SK-N-SH (cell line): Measurements from ENCODE around the gene MTCL3.

ENCODE experiments used
- CTCF ChIA-PET: fragments of 300-600, 350-600 bp; formaldehyde crosslinking; extraction: SDS; loops from one replicate; lab custom pipeline; 2021; lab: Yijun Ruan, JAX
- POLR2A ChIA-PET: fragments of 350-600 bp; sonication (Branson Sonifier 250); formaldehyde crosslinking; extraction: SDS; loops from one replicate; lab custom pipeline; 2020; ENCODE audit warnings: antibody characterized with exemption, inconsistent platforms; lab: Yijun Ruan, JAX
- DNase-seq: peaks from one replicate; pipeline ENCODE4 v3.0.0; 2012
- H2AFZ ChIP-seq: fragments of 200-600 bp; sonication (generic); 2 replicates; pipeline ENCODE4 v1.8.1; 2016; ENCODE audit warnings: antibody characterized with exemption, mild to moderate bottlenecking, low read depth
- H3F3A ChIP-seq: fragments of 200-600 bp; sonication (generic); replicated peaks from 2 replicates; pipeline ENCODE3; 2016; ENCODE audit warnings: antibody characterized with exemption, mild to moderate bottlenecking; ENCODE audit not compliant: insufficient read depth
- H3K27ac ChIP-seq, 2 experiments: fragments of 200-500 bp in 1 of 2; fragments of 200-600 bp in 1 of 2; sonication (Bioruptor generic) in 1 of 2; sonication (generic), shearing (Covaris generic) in 1 of 2; 2 replicates each; pipeline versions ENCODE4 v1.5.1 to v1.6.1; 2014 to 2016; ENCODE audit warnings: low read depth in 2 of 2, inconsistent platforms in 1 of 2, low read length in 1 of 2, mild to moderate bottlenecking in 1 of 2, mixed read lengths in 1 of 2
- H3K27me3 ChIP-seq: fragments of 200-600 bp; sonication (generic), shearing (Covaris generic); 2 replicates; pipeline ENCODE4 v1.6.1; 2016; ENCODE audit warnings: mixed run types; ENCODE audit not compliant: insufficient read depth
- H3K36me3 ChIP-seq, 2 experiments: fragments of 200-500 bp in 1 of 2; fragments of 200-600 bp in 1 of 2; sonication (Bioruptor generic) in 1 of 2; sonication (generic) in 1 of 2; replicated peaks in 1 of 2; 2 replicates each; pipeline versions ENCODE3 to v1.5.1; 2014 to 2016; ENCODE audit warnings: low read length in 1 of 2, mild to moderate bottlenecking in 1 of 2; ENCODE audit not compliant: insufficient read depth in 2 of 2, control insufficient read depth in 1 of 2
- H3K4me1 ChIP-seq, 2 experiments: fragments of 200-500 bp in 1 of 2; fragments of 200-600 bp in 1 of 2; sonication (Bioruptor generic) in 1 of 2; sonication (generic), shearing (Covaris generic) in 1 of 2; 2 replicates each; pipeline versions ENCODE4 v1.5.1 to v1.6.1; 2014 to 2016; ENCODE audit warnings: low read depth in 1 of 2, low read length in 1 of 2, mixed run types in 1 of 2; ENCODE audit not compliant: insufficient read depth in 2 of 2, control insufficient read depth in 1 of 2
- H3K4me2 ChIP-seq: fragments of 200-600 bp; sonication (generic), shearing (Covaris generic); 2 replicates; pipeline ENCODE4 v1.6.1; 2017; ENCODE audit warnings: mixed run types
- H3K4me3 ChIP-seq, 2 experiments: fragments of 200-500 bp in 1 of 2; fragments of 200-600 bp in 1 of 2; sonication (Bioruptor generic) in 1 of 2; sonication (generic), shearing (Covaris generic) in 1 of 2; 2 replicates each; pipeline versions ENCODE4 v1.5.1 to v1.8.1; 2014 to 2016; ENCODE audit warnings: low read depth in 2 of 2, inconsistent platforms in 1 of 2, low read length in 1 of 2, mild to moderate bottlenecking in 1 of 2, mixed read lengths in 1 of 2, moderate library complexity in 1 of 2
- H3K79me2 ChIP-seq: fragments of 200-600 bp; sonication (generic); 2 replicates; pipeline ENCODE4 v1.8.1; 2017; ENCODE audit warnings: mild to moderate bottlenecking; ENCODE audit not compliant: insufficient read depth
- H3K9ac ChIP-seq: fragments of 200-600 bp; sonication (generic); 2 replicates; pipeline ENCODE4 v1.6.1; 2017; ENCODE audit warnings: mixed run types
- H3K9me2 ChIP-seq: fragments of 200-600 bp; sonication (generic); 2 replicates; pipeline ENCODE4 v1.6.1; 2017; ENCODE audit warnings: mixed run types
- H3K9me3 ChIP-seq: fragments of 200-600 bp; sonication (generic); 2 replicates; pipeline ENCODE4 v1.6.1; 2017; ENCODE audit warnings: mixed run types, mild to moderate bottlenecking, moderate library complexity
- H4K20me1 ChIP-seq: fragments of 200-600 bp; sonication (generic); 2 replicates; pipeline ENCODE4 v1.6.1; 2017; ENCODE audit warnings: mild to moderate bottlenecking, mixed run types; ENCODE audit not compliant: insufficient read depth
- CHD2 ChIP-seq: fragments of 150-350 bp; IDR thresholded peaks from 2 replicates; pipeline ENCODE4 v1.6.1; 2018; ENCODE audit warnings: low read length; ENCODE audit not compliant: partially characterized antibody
- GABPA ChIP-seq: IDR thresholded peaks from 2 replicates; pipeline ENCODE4 v1.4.0; 2012; ENCODE audit warnings: low read depth, mild to moderate bottlenecking
- MEF2A ChIP-seq: IDR thresholded peaks from 2 replicates; pipeline ENCODE4 v1.4.0; 2012; ENCODE audit warnings: low read depth, borderline replicate concordance
- POLR2AphosphoS5 ChIP-seq: IDR thresholded peaks from 2 replicates; pipeline ENCODE4 v1.6.1; 2012; ENCODE audit warnings: low read depth, low read length
- RFX5 ChIP-seq: IDR thresholded peaks from 2 replicates; pipeline ENCODE4 v1.6.1; 2012; ENCODE audit warnings: mild to moderate bottlenecking, improper control_type of control experiment, low read length
- WGBS: methylation state at CpG from one replicate; pipeline ENCODE4 v1.1.6; 2017; ENCODE audit warnings: low lambda C conversion rate; 5-methylcytosine and 5-hydroxymethylcytosine counted together
- TF ChIP-seq, protein P1 (sequence below): IDR thresholded peaks from 2 replicates; pipeline ENCODE4 v1.6.1; 2012; ENCODE audit warnings: mild to moderate bottlenecking, low read depth, low read length, moderate library complexity
- TF ChIP-seq, protein P2 (sequence below): fragments of 200-600 bp; sonication (generic); IDR thresholded peaks from 2 replicates; pipeline ENCODE4 v1.6.1; 2017; ENCODE audit warnings: antibody characterized with exemption, mild to moderate bottlenecking, moderate library complexity
- TF ChIP-seq, protein P3 (sequence below): IDR thresholded peaks from 2 replicates; pipeline ENCODE4 v1.4.0; 2012; ENCODE audit warnings: low read depth, borderline replicate concordance

Gene MTCL3

DNA sequence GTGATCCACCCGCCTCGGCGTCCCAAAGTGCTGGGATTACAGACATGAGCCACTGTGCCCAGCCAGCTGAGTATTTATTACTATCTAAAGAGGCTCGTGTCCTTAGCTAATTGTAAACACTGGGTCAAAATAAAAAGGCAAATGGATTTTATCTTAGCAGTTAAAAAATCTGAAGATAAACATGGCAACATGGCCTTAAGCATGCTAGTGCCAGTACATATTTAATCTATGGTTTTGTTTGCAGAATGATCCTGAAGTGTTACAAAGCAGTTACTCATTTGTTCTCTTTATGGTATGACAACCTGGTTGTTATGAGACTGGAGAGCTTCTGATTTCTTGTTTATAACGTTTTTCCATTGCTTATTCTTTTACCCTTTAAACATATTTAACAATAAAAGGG is 56.1 kb downstream of the MTCL3 start:
- Histone ChIP-seq H3K27me3 (no peaks in the 10 kb centered on the region), H3K9me3 (no peaks in the 10 kb centered on the region), H3K27ac (no peak overlapping the region), H3K4me2 (no peak overlapping the region), H4K20me1 (peaks cover 4% of the 10 kb centered on the region), H2AFZ (no peak overlapping the region), H3K4me1 (peaks cover 0 to 4% of the 10 kb centered on the region in 2 experiments; a peak in 1 of 4 replicates), H3K9me2 (no peaks in the 10 kb centered on the region), H3K9ac (no peak overlapping the region), H3K36me3 (peaks cover 0 to 10% of the 10 kb centered on the region in 2 experiments), H3K79me2 (no peaks in the 10 kb centered on the region), H3F3A (peaks cover 10% of the 10 kb centered on the region), H3K4me3 (no peak overlapping the region)
- DNase-seq, result no peak
- ChIA-PET CTCF (interaction anchor here (0.8 to 7.5 kb wide), 6 partner anchors 53 to 161 kb away, joined by 3 to 67 read pairs (median 8); no protein-coding TSS in a partner anchor), POLR2A (interaction anchor here (1.0 kb wide), 1 partner anchor 57 kb away, joined by 3 read pairs; the partner anchor contains the start of gene MTCL3)
- TF ChIP-seq GABPA (no peak), POLR2AphosphoS5 (no peak), RFX5 (no peak), CHD2 (no peak), MEF2A (no peak)
- TF ChIP-seq, protein P1, sequence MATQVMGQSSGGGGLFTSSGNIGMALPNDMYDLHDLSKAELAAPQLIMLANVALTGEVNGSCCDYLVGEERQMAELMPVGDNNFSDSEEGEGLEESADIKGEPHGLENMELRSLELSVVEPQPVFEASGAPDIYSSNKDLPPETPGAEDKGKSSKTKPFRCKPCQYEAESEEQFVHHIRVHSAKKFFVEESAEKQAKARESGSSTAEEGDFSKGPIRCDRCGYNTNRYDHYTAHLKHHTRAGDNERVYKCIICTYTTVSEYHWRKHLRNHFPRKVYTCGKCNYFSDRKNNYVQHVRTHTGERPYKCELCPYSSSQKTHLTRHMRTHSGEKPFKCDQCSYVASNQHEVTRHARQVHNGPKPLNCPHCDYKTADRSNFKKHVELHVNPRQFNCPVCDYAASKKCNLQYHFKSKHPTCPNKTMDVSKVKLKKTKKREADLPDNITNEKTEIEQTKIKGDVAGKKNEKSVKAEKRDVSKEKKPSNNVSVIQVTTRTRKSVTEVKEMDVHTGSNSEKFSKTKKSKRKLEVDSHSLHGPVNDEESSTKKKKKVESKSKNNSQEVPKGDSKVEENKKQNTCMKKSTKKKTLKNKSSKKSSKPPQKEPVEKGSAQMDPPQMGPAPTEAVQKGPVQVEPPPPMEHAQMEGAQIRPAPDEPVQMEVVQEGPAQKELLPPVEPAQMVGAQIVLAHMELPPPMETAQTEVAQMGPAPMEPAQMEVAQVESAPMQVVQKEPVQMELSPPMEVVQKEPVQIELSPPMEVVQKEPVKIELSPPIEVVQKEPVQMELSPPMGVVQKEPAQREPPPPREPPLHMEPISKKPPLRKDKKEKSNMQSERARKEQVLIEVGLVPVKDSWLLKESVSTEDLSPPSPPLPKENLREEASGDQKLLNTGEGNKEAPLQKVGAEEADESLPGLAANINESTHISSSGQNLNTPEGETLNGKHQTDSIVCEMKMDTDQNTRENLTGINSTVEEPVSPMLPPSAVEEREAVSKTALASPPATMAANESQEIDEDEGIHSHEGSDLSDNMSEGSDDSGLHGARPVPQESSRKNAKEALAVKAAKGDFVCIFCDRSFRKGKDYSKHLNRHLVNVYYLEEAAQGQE, result no peak
- 69% methylated on average over 2 of the region's 5 CpGs for WGBS

DNA sequence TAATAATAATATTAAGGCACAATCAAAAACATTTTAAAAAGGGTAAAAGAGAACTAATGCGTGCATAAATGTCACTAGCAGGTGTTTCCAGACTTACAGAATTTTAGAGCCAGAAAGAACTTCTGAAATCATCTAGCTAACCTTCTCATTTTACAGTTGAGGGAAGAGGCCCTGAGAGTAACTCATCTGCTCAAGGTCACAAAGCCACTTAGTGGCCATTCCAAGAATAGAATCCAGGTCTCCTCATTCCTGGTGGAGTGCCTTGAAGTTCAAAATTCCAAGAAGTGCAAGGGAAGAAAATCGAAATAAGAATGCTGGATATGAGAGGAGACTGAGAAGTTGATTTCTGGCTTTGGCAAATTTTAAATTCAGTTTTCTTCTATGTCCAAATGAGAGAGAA is 56.8 kb downstream of the MTCL3 start:
- Histone ChIP-seq H3K4me3 (no peak overlapping the region), H3K4me1 (peaks cover 0 to 4% of the 10 kb centered on the region in 2 experiments; a peak in 1 of 4 replicates), H3K27ac (no peak overlapping the region), H4K20me1 (peaks cover 4% of the 10 kb centered on the region), H2AFZ (no peak overlapping the region), H3K9me3 (no peaks in the 10 kb centered on the region), H3K36me3 (peaks cover 0 to 10% of the 10 kb centered on the region in 2 experiments), H3K9ac (no peak overlapping the region), H3K4me2 (no peak overlapping the region), H3K79me2 (no peaks in the 10 kb centered on the region), H3K9me2 (no peaks in the 10 kb centered on the region)
- POLR2A ChIA-PET, result interaction anchor here (1.0 kb wide), 1 partner anchor 57 kb away, joined by 3 read pairs; the partner anchor contains the start of gene MTCL3
- CTCF ChIA-PET, result interaction anchor here (0.8 to 7.5 kb wide), 6 partner anchors 10 to 160 kb away, joined by 3 to 67 read pairs (median 7); no protein-coding TSS in a partner anchor
- no peak for DNase-seq
- WGBS, result 84% methylated on average over 2 of the region's 2 CpGs
- TF ChIP-seq, protein P2, sequence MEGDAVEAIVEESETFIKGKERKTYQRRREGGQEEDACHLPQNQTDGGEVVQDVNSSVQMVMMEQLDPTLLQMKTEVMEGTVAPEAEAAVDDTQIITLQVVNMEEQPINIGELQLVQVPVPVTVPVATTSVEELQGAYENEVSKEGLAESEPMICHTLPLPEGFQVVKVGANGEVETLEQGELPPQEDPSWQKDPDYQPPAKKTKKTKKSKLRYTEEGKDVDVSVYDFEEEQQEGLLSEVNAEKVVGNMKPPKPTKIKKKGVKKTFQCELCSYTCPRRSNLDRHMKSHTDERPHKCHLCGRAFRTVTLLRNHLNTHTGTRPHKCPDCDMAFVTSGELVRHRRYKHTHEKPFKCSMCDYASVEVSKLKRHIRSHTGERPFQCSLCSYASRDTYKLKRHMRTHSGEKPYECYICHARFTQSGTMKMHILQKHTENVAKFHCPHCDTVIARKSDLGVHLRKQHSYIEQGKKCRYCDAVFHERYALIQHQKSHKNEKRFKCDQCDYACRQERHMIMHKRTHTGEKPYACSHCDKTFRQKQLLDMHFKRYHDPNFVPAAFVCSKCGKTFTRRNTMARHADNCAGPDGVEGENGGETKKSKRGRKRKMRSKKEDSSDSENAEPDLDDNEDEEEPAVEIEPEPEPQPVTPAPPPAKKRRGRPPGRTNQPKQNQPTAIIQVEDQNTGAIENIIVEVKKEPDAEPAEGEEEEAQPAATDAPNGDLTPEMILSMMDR, result peak; percentile 27; the same call in 1 of the 2 replicates
- TF ChIP-seq, protein P3, sequence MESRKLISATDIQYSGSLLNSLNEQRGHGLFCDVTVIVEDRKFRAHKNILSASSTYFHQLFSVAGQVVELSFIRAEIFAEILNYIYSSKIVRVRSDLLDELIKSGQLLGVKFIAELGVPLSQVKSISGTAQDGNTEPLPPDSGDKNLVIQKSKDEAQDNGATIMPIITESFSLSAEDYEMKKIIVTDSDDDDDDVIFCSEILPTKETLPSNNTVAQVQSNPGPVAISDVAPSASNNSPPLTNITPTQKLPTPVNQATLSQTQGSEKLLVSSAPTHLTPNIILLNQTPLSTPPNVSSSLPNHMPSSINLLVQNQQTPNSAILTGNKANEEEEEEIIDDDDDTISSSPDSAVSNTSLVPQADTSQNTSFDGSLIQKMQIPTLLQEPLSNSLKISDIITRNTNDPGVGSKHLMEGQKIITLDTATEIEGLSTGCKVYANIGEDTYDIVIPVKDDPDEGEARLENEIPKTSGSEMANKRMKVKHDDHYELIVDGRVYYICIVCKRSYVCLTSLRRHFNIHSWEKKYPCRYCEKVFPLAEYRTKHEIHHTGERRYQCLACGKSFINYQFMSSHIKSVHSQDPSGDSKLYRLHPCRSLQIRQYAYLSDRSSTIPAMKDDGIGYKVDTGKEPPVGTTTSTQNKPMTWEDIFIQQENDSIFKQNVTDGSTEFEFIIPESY, result no peak
- TF ChIP-seq, all 33 proteins: peak for 1
- Histone ChIP-seq H3K27me3 (no peaks in the 10 kb centered on the region), H3F3A (peaks cover 10% of the 10 kb centered on the region)
